RWPE1 (cell line): Measurements from ENCODE around the gene FANCL.
"Not testable (repeated sequence)": the region's sequence is repeated elsewhere in the genome, so short reads cannot be mapped to it uniquely, and the experiment has no call there.

ENCODE experiments used
- CTCF ChIA-PET: fragments of 350-600 bp; sonication (Branson Sonifier 250); formaldehyde crosslinking; extraction: SDS; loops from one replicate; lab custom pipeline; 2021; lab: Yijun Ruan, JAX
- POLR2A ChIA-PET: fragments of 400-600 bp; formaldehyde crosslinking; extraction: SDS; loops from one replicate; lab custom pipeline; 2020; ENCODE audit warnings: antibody characterized with exemption; ENCODE audit not compliant: low non-redundant PET; lab: Yijun Ruan, JAX
- DNase-seq: peaks from one replicate; pipeline ENCODE4 v3.0.0; 2012; ENCODE audit warnings: low spot score
- H3K27ac ChIP-seq: fragments of 450-650 bp; 2 replicates; pipeline ENCODE4 v1.5.1; 2017
- CTCF ChIP-seq: fragments of 450-650 bp; conservative IDR thresholded peaks from 2 replicates; pipeline ENCODE4 v1.5.1; 2017; ENCODE audit warnings: low read depth, mild to moderate bottlenecking

Gene FANCL

GRCh38 chr2:58131191-58132011 is 109.7 kb downstream of the FANCL start:
- CTCF ChIA-PET: interaction anchor here (0.7 kb wide), 1 partner anchor 297 kb away, joined by 3 read pairs; no protein-coding TSS in a partner anchor
- no peak for DNase-seq
- POLR2A ChIA-PET: no interaction called here

GRCh38 chr2:58130238-58130637 is 110.9 kb downstream of the FANCL start:
- H3K27ac ChIP-seq: no peak overlapping the region
- no peak for TF ChIP-seq CTCF
- ChIA-PET POLR2A (no interaction called here), CTCF (no interaction called here)
- DNase-seq: no peak

More at GRCh38 chr2:58131191-58132011, 109.7 kb downstream of the FANCL start:
- TF ChIP-seq CTCF: no peak
- peak overlapping the region; percentile 36 for H3K27ac ChIP-seq

- DNase-seq: no peak
- no peak for TF ChIP-seq CTCF
- CTCF ChIA-PET: no interaction called here
- POLR2A ChIA-PET: no interaction called here
- H3K27ac ChIP-seq: no peak overlapping the region
Observed at GRCh38 chr2:58127111-58127510, 114.0 kb downstream of the FANCL start.

- DNase-seq: no peak
- CTCF ChIA-PET: interaction anchor here (0.6 kb wide), 1 partner anchor 40 kb away, joined by 3 read pairs; no protein-coding TSS in a partner anchor
- TF ChIP-seq CTCF: no peak
- POLR2A ChIA-PET: no interaction called here
- no peak overlapping the region for H3K27ac ChIP-seq
Observed at GRCh38 chr2:58122540-58122939, 118.6 kb downstream of the FANCL start.

GRCh38 chr2:58122040-58122439 is 119.1 kb downstream of the FANCL start:
- POLR2A ChIA-PET: no interaction called here
- no peak for TF ChIP-seq CTCF
- CTCF ChIA-PET: interaction anchor here (0.6 kb wide), 1 partner anchor 41 kb away, joined by 3 read pairs; no protein-coding TSS in a partner anchor

GRCh38 chr2:58120626-58121229 is 120.4 kb downstream of the FANCL start:
- no peak for DNase-seq
- CTCF ChIA-PET: interaction anchor here (0.6 kb wide), 1 partner anchor 787 kb away, joined by 3 read pairs; no protein-coding TSS in a partner anchor
- no peak overlapping the region for H3K27ac ChIP-seq
- POLR2A ChIA-PET: no interaction called here
- TF ChIP-seq CTCF: no peak

More at GRCh38 chr2:58122040-58122439, 119.1 kb downstream of the FANCL start:
- DNase-seq: no peak
- no peak overlapping the region for H3K27ac ChIP-seq

- H3K27ac ChIP-seq: peak overlapping the region; percentile 87
- DNase-seq, POLR2A ChIA-PET, CTCF ChIA-PET: not testable (repeated sequence)
Observed at GRCh38 chr2:58113563-58113962, 127.6 kb downstream of the FANCL start.
